ENCODE data around the gene NPTX1. TPM values are rescaled to one million over a fixed set of nuclear protein-coding genes. Genes with fewer than 3 reads are reported as not detected.
"Not testable (repeated sequence)": the region's sequence is repeated elsewhere in the genome, so short reads cannot be mapped to it uniquely, and the experiment has no call there.

The NPTX1 gene
- 0.07 and 0.12 TPM in 2 replicates for total RNA-seq (2014; rRNA removed; shearing (Covaris generic))

GRCh38 chr17:80475910-80476876 lies at the start of gene NPTX1:
Gene NPTX1, minus strand, starts transcription at chr17:80476607. Its CDS starts 161 bp downstream, at chr17:80476446.
- in situ Hi-C loops (cut with HindIII; ENCODE audit: low sequenced_read_pairs): no loop called here
- peak; percentile 75 for DNase-seq (ENCODE audit: low spot score)

- in situ Hi-C loops (cut with HindIII; ENCODE audit: low sequenced_read_pairs): no loop called here
- peak; percentile 45 for DNase-seq (ENCODE audit: low spot score)
These were observed 47.7 kb upstream of the NPTX1 start for GRCh38 chr17:80523956-80524712.

- DNase-seq (ENCODE audit: low spot score): no peak
These were observed 46.8 kb upstream of the NPTX1 start for GRCh38 chr17:80523054-80523744.

GRCh38 chr17:80520810-80521455 lies 44.5 kb upstream of the NPTX1 start:
- DNase-seq (ENCODE audit: low spot score): no peak
- in situ Hi-C loops (cut with HindIII; ENCODE audit: low sequenced_read_pairs): no loop called here

More at GRCh38 chr17:80523054-80523744, 46.8 kb upstream of the NPTX1 start:
- in situ Hi-C loops (cut with HindIII; ENCODE audit: low sequenced_read_pairs): no loop called here

- DNase-seq (ENCODE audit: low spot score): no peak
- in situ Hi-C loops (cut with HindIII; ENCODE audit: low sequenced_read_pairs): no loop called here
These were observed 42.8 kb upstream of the NPTX1 start for GRCh38 chr17:80519091-80519781.

GRCh38 chr17:80518392-80518791 lies 42.0 kb upstream of the NPTX1 start:
- no peak for DNase-seq (ENCODE audit: low spot score)
- in situ Hi-C loops (cut with HindIII; ENCODE audit: low sequenced_read_pairs): no loop called here

- no peak for DNase-seq (ENCODE audit: low spot score)
- in situ Hi-C loops (cut with HindIII; ENCODE audit: low sequenced_read_pairs): no loop called here
These were observed 41.2 kb upstream of the NPTX1 start for GRCh38 chr17:80517641-80518040.

GRCh38 chr17:80516171-80516932 lies 39.9 kb upstream of the NPTX1 start:
- in situ Hi-C loops (cut with HindIII; ENCODE audit: low sequenced_read_pairs): no loop called here
- no peak for DNase-seq (ENCODE audit: low spot score)

- DNase-seq (ENCODE audit: low spot score): no peak
- in situ Hi-C loops (cut with HindIII; ENCODE audit: low sequenced_read_pairs): no loop called here
These were observed 37.5 kb upstream of the NPTX1 start for GRCh38 chr17:80513892-80514291.

- in situ Hi-C loops (cut with HindIII; ENCODE audit: low sequenced_read_pairs): no loop called here
- DNase-seq (ENCODE audit: low spot score): no peak
These were observed 36.8 kb upstream of the NPTX1 start for GRCh38 chr17:80513201-80513600.

GRCh38 chr17:80512233-80512632 lies 35.8 kb upstream of the NPTX1 start:
- no peak for DNase-seq (ENCODE audit: low spot score)
- in situ Hi-C loops (cut with HindIII; ENCODE audit: low sequenced_read_pairs): no loop called here

GRCh38 chr17:80511222-80512180 lies 35.1 kb upstream of the NPTX1 start:
- DNase-seq (ENCODE audit: low spot score): no peak
- in situ Hi-C loops (cut with HindIII; ENCODE audit: low sequenced_read_pairs): no loop called here

- in situ Hi-C loops (cut with HindIII; ENCODE audit: low sequenced_read_pairs): no loop called here
- no peak for DNase-seq (ENCODE audit: low spot score)
These were observed 34.4 kb upstream of the NPTX1 start for GRCh38 chr17:80510772-80511171.

- in situ Hi-C loops (cut with HindIII; ENCODE audit: low sequenced_read_pairs): no loop called here
- DNase-seq (ENCODE audit: low spot score): no peak
These were observed 33.7 kb upstream of the NPTX1 start for GRCh38 chr17:80510132-80510531.

GRCh38 chr17:80509311-80509710 lies 32.9 kb upstream of the NPTX1 start:
- in situ Hi-C loops (cut with HindIII; ENCODE audit: low sequenced_read_pairs): no loop called here
- DNase-seq (ENCODE audit: low spot score): no peak

- DNase-seq (ENCODE audit: low spot score): no peak
- in situ Hi-C loops (cut with HindIII; ENCODE audit: low sequenced_read_pairs): no loop called here
These were observed 31.6 kb upstream of the NPTX1 start for GRCh38 chr17:80507965-80508364.

- in situ Hi-C loops (cut with HindIII; ENCODE audit: low sequenced_read_pairs); DNase-seq (ENCODE audit: low spot score): not testable (repeated sequence)
These were observed 30.8 kb upstream of the NPTX1 start for GRCh38 chr17:80507177-80507576.
